ENCODE data around the gene RPTOR.
A peak's percentile ranks its signal among the peaks of the same experiment; 100 is the strongest.

RPTOR gene

GRCh38 chr17:80783971-80784370, 239.3 kb downstream of the RPTOR start:
- no peak for TF ChIP-seq POLR2A (IDR thresholded peaks at IDR 0.05; ENCODE audit: low read length)
- no peak for TF ChIP-seq GATA1 (IDR thresholded peaks at IDR 0.05; ENCODE audit: low read depth, low read length)

GRCh38 chr17:80785477-80786178, 241.0 kb downstream of the RPTOR start:
- TF ChIP-seq POLR2A (IDR thresholded peaks at IDR 0.05; ENCODE audit: low read length) (no peak), GATA1 (IDR thresholded peaks at IDR 0.05; ENCODE audit: low read depth, low read length) (no peak)
- DNase-seq = no peak

More at GRCh38 chr17:80783971-80784370, 239.3 kb downstream of the RPTOR start:
- no peak for DNase-seq

DNA sequence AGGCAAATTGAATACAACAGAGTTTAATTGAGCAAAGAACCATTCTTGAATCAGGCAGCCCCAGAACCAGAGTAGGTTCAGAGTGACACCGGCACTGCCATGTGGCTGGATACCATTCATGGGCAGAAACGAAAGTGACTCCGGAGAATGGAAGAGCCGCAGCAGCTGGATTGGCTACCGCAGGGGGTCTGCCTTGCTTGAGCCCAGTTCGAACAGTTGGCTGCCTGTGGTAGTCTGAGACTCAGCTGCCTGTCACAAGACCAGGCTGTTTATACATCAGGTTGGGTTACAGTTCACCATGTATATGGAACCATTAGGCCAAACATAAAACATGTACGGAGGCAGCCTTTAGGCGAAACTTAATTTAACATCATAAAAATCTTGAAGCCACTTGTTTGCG, 241.8 kb downstream of the RPTOR start:
- TF ChIP-seq POLR2A (IDR thresholded peaks at IDR 0.05; ENCODE audit: low read length) = no peak
- no peak for TF ChIP-seq GATA1 (IDR thresholded peaks at IDR 0.05; ENCODE audit: low read depth, low read length)
- no peak for DNase-seq

DNA sequence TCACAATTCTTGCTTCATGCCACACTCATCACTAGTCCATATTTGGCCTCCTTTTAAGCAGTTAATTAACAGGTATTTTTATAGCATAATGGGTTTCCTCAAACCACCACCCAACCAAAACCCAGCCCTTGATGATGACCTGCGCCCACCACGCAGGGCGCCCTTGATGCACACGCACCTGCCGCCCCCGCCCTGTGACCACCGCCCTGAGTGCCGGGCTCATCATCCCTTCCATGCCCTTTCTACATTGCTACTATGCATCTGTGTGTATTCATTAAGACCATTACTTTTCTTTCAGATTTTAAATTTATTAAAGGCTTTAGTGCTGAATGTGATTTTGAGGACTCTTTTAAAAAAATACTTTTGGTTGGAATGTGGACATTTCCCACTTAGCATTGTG, 242.2 kb downstream of the RPTOR start:
- no peak for TF ChIP-seq POLR2A (IDR thresholded peaks at IDR 0.05; ENCODE audit: low read length)
- TF ChIP-seq GATA1 (IDR thresholded peaks at IDR 0.05; ENCODE audit: low read depth, low read length) = no peak
- DNase-seq = no peak

DNA sequence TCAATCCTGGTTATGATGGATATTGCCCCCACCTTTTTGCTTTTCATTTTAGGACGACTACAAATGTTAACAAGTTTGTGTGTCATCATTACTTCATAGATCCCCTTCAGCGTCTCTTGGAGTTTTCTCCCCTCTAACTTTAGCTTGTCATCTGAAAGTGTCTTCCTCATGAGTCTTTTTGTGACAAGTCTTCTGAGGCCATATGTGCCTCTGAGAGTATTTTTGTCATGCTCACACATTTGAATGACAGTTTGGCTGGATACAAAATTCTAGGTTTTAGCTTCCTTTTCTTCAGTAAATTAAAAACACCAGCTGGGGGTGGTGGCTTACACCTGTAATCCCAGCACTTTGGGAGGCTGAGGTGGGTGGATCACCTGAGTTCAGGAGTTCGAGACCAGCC, 243.2 kb downstream of the RPTOR start:
- no peak for TF ChIP-seq POLR2A (IDR thresholded peaks at IDR 0.05; ENCODE audit: low read length)
- TF ChIP-seq GATA1 (IDR thresholded peaks at IDR 0.05; ENCODE audit: low read depth, low read length) = no peak
- DNase-seq = no peak

DNA sequence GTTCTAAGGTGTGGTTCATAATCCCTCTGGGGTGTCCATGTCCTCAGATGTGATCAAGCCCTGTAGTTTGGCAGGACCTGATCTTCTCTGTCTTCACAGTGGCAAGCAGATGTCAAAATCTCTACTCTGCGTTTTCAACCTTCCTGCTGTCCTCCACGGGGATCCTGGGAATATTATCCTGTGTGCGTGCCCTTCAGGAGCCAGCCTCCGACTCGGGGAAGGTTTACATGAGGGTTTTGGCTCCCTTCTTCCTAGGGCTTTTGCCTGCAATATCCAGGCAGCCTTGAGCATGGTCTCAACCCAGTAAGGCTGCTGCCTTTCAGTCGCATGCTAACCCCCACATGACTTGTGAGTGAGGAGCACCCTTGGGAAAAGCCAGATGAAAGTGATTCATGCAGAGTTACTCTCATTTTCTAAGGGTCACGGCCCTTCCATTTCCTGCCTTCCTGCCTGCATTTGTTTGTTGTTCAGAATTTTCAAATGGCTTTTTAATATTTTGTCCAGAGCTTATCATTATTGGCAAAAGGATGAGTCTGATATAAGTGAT, 244.8 kb downstream of the RPTOR start:
- no peak for DNase-seq
- TF ChIP-seq GATA1 (IDR thresholded peaks at IDR 0.05; ENCODE audit: low read depth, low read length) (no peak), POLR2A (IDR thresholded peaks at IDR 0.05; ENCODE audit: low read length) (no peak)

GRCh38 chr17:80790021-80790765, 245.6 kb downstream of the RPTOR start:
- no peak for DNase-seq
- TF ChIP-seq GATA1 (IDR thresholded peaks at IDR 0.05; ENCODE audit: low read depth, low read length) (no peak), POLR2A (IDR thresholded peaks at IDR 0.05; ENCODE audit: low read length) (no peak)

GRCh38 chr17:80790981-80791742, 246.5 kb downstream of the RPTOR start:
- TF ChIP-seq POLR2A (IDR thresholded peaks at IDR 0.05; ENCODE audit: low read length) (no peak), GATA1 (IDR thresholded peaks at IDR 0.05; ENCODE audit: low read depth, low read length) (no peak)
- DNase-seq = no peak

GRCh38 chr17:80791758-80792284, 247.2 kb downstream of the RPTOR start:
- DNase-seq = peak in 1 of 2 experiments; percentile 55
- TF ChIP-seq POLR2A (IDR thresholded peaks at IDR 0.05; ENCODE audit: low read length) (no peak), GATA1 (IDR thresholded peaks at IDR 0.05; ENCODE audit: low read depth, low read length) (no peak)

GRCh38 chr17:80792373-80792781, 247.7 kb downstream of the RPTOR start:
- no peak for DNase-seq
- TF ChIP-seq POLR2A (IDR thresholded peaks at IDR 0.05; ENCODE audit: low read length) (no peak), GATA1 (IDR thresholded peaks at IDR 0.05; ENCODE audit: low read depth, low read length) (no peak)

- DNase-seq = no peak
- TF ChIP-seq GATA1 (IDR thresholded peaks at IDR 0.05; ENCODE audit: low read depth, low read length) (no peak), POLR2A (IDR thresholded peaks at IDR 0.05; ENCODE audit: low read length) (no peak)
These were observed 248.8 kb downstream of the RPTOR start for GRCh38 chr17:80793421-80793820.

GRCh38 chr17:80793851-80794267, 249.2 kb downstream of the RPTOR start:
- DNase-seq = no peak
- TF ChIP-seq GATA1 (IDR thresholded peaks at IDR 0.05; ENCODE audit: low read depth, low read length) (no peak), POLR2A (IDR thresholded peaks at IDR 0.05; ENCODE audit: low read length) (no peak)

DNA sequence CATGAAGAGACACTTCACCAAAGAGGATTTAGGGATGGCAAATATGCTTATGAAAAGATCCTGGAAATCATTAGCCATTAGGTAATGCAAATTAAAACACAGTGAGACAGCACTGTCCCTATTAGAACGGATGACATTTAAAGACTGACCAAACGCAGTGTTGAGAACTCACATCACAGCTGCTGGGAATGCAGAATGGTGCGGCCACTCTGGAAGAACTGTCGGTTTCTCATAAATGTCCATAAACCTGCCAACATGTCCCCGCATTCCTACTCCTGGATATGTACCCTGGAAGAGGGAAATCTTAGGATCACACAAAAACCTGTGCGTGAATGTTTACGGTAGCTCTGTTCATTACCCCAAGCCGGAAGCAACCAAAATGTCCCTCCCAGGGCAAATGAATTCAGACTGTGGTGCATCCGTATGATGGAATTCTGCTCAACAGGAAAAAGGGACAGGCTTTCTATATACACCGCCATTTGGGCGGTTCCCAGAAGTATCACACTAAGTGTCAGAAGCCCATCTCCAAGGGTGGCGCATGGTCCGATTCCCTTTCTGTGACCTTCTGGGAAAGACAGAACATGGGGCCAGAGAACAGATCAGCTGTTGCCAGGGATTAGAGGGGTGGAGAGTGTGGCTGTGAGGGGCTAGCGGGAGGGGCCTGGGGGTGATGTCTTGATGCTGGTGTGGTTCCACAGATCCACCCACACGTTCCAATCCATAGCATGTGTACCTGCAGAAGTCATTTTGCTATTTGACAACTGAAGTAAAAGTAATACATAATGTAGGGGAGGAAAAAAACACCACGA, 249.8 kb downstream of the RPTOR start:
- no peak for TF ChIP-seq GATA1 (IDR thresholded peaks at IDR 0.05; ENCODE audit: low read depth, low read length)
- no peak for TF ChIP-seq POLR2A (IDR thresholded peaks at IDR 0.05; ENCODE audit: low read length)
- no peak for DNase-seq

Measured in erythroblast (primary cell).